ENCODE results near the gene BOC. TPM values are rescaled to one million over a fixed set of nuclear protein-coding genes. Genes with fewer than 3 reads are reported as not detected.

BOC gene
- total and polyA plus RNA-seq, 2 of the 4 experiments (the other 2 are of a cell fraction), result 6.8 to 15.2 TPM

GRCh38 chr3:113275929-113276750, 64.8 kb downstream of the BOC start:
- no TSS peak for BruUV-seq (replicated peaks)

More at GRCh38 chr3:113275929-113276750, 64.8 kb downstream of the BOC start:
- H4K8ac ChIP-seq (ENCODE audit: low read depth in 2 of 2, low read length in 2 of 2), result peak overlapping the region; percentile 46 to 59; a peak in 3 of 4 replicates
- WGBS, 2 experiments (ENCODE audit: extremely low coverage in 2 of 2, insufficient read length in 1 of 2), result no CpG with 5 or more reads among the region's 16 CpGs
- peak overlapping the region; percentile 75 for H2AFZ ChIP-seq (replicated peaks; ENCODE audit: low read length, poor library complexity)
- peak overlapping the region; percentile 68 for H3K4ac ChIP-seq (ENCODE audit: low read depth, low read length)
- H3K9me1 ChIP-seq (ENCODE audit: insufficient read depth, low read length), result 0 out of 2 replicates have a peak, but pooled peaks cover 2% of the 10 kb centered on the region
- peaks cover 62% of the 10 kb centered on the region for H3K36me3 ChIP-seq (ENCODE audit: control insufficient read depth, insufficient read depth, low read length)
- ATAC-seq (ENCODE audit: low read depth) (peak; percentile 79), DNase-seq (peak; percentile 41)
- H3K4me2 ChIP-seq (ENCODE audit: low read depth, low read length), result peak overlapping the region; percentile 87
- H3K9me3 ChIP-seq (ENCODE audit: control insufficient read depth, insufficient read depth, low read length), result no peaks in the 10 kb centered on the region
- H2AK9ac ChIP-seq (replicated peaks; ENCODE audit: low read depth, low read length, poor library complexity), result no peak overlapping the region
- H3K27ac ChIP-seq (ENCODE audit: insufficient read depth, low read length), result peak overlapping the region; percentile 52; the same call in 1 of the 2 replicates
- ChIA-PET POLR2A (ENCODE audit: unreplicated experiment) (no interaction called here), CTCF (interaction anchor here (2.0 kb wide), 1 partner anchor 12 kb away, joined by 5 read pairs; no protein-coding TSS in a partner anchor)
- H2AK5ac ChIP-seq (ENCODE audit: low read depth, low read length), result peak overlapping the region; percentile 40
- H2BK120ac ChIP-seq (ENCODE audit: low read depth, low read length), result peak overlapping the region; percentile 50
- H3K27me3 ChIP-seq (ENCODE audit: control insufficient read depth, insufficient read depth, low read length), result no peaks in the 10 kb centered on the region; the same call in 1 of the 2 replicates
- dilution Hi-C loops (cut with HindIII; ENCODE audit: low sequenced_read_pairs, unreplicated experiment) (no loop called here), in situ Hi-C loops (cut with MboI; ENCODE audit: low sequenced_read_pairs) (loop anchor here (25.0 kb wide), 1 partner anchor 639 kb away; the partner anchor contains the start of gene CCDC80), intact Hi-C loops (cut with micrococcal nuclease) (no loop called here)
- H3K56ac ChIP-seq (ENCODE audit: extremely low read depth, insufficient read depth, low read length), result 0 out of 2 replicates have a peak overlapping the region, but pooled peaks have one; percentile 18
- peak overlapping the region; percentile 13; the same call in 1 of the 2 replicates for H3K4me3 ChIP-seq (ENCODE audit: insufficient read depth, low read depth, low read length)
- H2BK5ac ChIP-seq (ENCODE audit: low read depth, low read length, poor library complexity, severe bottlenecking), result no peak overlapping the region
- TF ChIP-seq SMC3 (IDR thresholded peaks at IDR 0.05; ENCODE audit: low read depth, low read length), result no peak
- TF ChIP-seq RCOR1 (IDR thresholded peaks at IDR 0.05; ENCODE audit: insufficient replicate concordance, low read length), result no peak
- TF ChIP-seq CHD1 (IDR thresholded peaks at IDR 0.05; ENCODE audit: low read depth, low read length), result no peak
- peak overlapping the region; percentile 36 for H2BK20ac ChIP-seq (ENCODE audit: low read depth, low read length)
- 0 out of 2 replicates have a peak overlapping the region, but pooled peaks have one; percentile 4 for H3K23ac ChIP-seq (ENCODE audit: low read depth, low read length)
- peak overlapping the region; percentile 72 for H3K18ac ChIP-seq (ENCODE audit: low read depth, low read length)
- H3K14ac ChIP-seq (replicated peaks; ENCODE audit: low read depth, low read length), result peak overlapping the region; percentile 29
- no peaks in the 10 kb centered on the region for H4K20me1 ChIP-seq (ENCODE audit: insufficient read depth, low read length)
- H3K4me1 ChIP-seq (ENCODE audit: control insufficient read depth, insufficient read depth, low read length), result peaks cover 11% of the 10 kb centered on the region; the same call in 1 of the 2 replicates
- peak overlapping the region; percentile 25; the same call in 1 of the 3 replicates for H2BK15ac ChIP-seq (ENCODE audit: low read depth, low read length)
- H4K5ac ChIP-seq (ENCODE audit: low read depth, low read length), result peak overlapping the region; percentile 66
- H3K79me1 ChIP-seq (ENCODE audit: low read depth in 1 of 2, low read length in 2 of 2), result no peaks in the 10 kb centered on the region
- peak overlapping the region; percentile 48 for H3K9ac ChIP-seq (ENCODE audit: low read depth, low read length)
- peak overlapping the region; percentile 61 for H4K91ac ChIP-seq (ENCODE audit: insufficient read depth, low read depth, low read length)
